ENCODE measurements around the gene CTSW. TPM values are rescaled to one million over a fixed set of nuclear protein-coding genes. Genes with fewer than 3 reads are reported as not detected.
A peak's percentile ranks its signal among the peaks of the same experiment; 100 is the strongest.

CTSW gene
- total and polyA plus RNA-seq, 2 of the 4 experiments (the other 2 are of a cell fraction): 0.07 to 0.18 TPM

GRCh38 chr11:65911682-65912568, 32.3 kb downstream of the CTSW start:
- ChIA-PET POLR2A (ENCODE audit: unreplicated experiment) (interaction anchor here (0.5 to 1.7 kb wide), 3 partner anchors 9 to 21 kb away, joined by 3 to 7 read pairs (median 6); partner anchors contain the start of gene CCDC85B), CTCF (interaction anchor here (1.2 kb wide), 1 partner anchor 22 kb away, joined by 3 read pairs; the partner anchor contains the start of gene CCDC85B)
- peaks cover 3% of the 10 kb centered on the region for H3K36me3 ChIP-seq (ENCODE audit: control insufficient read depth, insufficient read depth, low read length)
- peak overlapping the region; percentile 90 for H3K23ac ChIP-seq (ENCODE audit: low read depth, low read length)
- peak overlapping the region; percentile 100 for H2BK15ac ChIP-seq (ENCODE audit: low read depth, low read length)
- peak overlapping the region; percentile 94 for H3K56ac ChIP-seq (ENCODE audit: extremely low read depth, insufficient read depth, low read length)
- H4K5ac ChIP-seq (ENCODE audit: low read depth, low read length): peak overlapping the region; percentile 85
- peak overlapping the region; percentile 73 for H3K18ac ChIP-seq (ENCODE audit: low read depth, low read length)
- peaks cover 34% of the 10 kb centered on the region for H3K9me1 ChIP-seq (ENCODE audit: insufficient read depth, low read length)
- H2AFZ ChIP-seq (replicated peaks; ENCODE audit: low read length, poor library complexity): peak overlapping the region; percentile 68
- H3K14ac ChIP-seq (replicated peaks; ENCODE audit: low read depth, low read length): peak overlapping the region; percentile 95
- H2AK9ac ChIP-seq (replicated peaks; ENCODE audit: low read depth, low read length, poor library complexity): peak overlapping the region; percentile 95
- H2BK120ac ChIP-seq (ENCODE audit: low read depth, low read length): peak overlapping the region; percentile 100
- H3K4me1 ChIP-seq (ENCODE audit: control insufficient read depth, insufficient read depth, low read length): peaks cover 43% of the 10 kb centered on the region
- no peak overlapping the region for H3K4me3 ChIP-seq (ENCODE audit: insufficient read depth, low read depth, low read length)
- peak overlapping the region; percentile 88 for H3K27ac ChIP-seq (ENCODE audit: insufficient read depth, low read length)
- H4K20me1 ChIP-seq (ENCODE audit: insufficient read depth, low read length): no peaks in the 10 kb centered on the region
- ATAC-seq (ENCODE audit: low read depth) (peak; percentile 15), DNase-seq (peak; percentile 87)
- peak overlapping the region; percentile 98 for H2AK5ac ChIP-seq (ENCODE audit: low read depth, low read length)
- peak overlapping the region; percentile 93 for H2BK20ac ChIP-seq (ENCODE audit: low read depth, low read length)
- H3K79me1 ChIP-seq (ENCODE audit: low read depth in 1 of 2, low read length in 2 of 2): peaks cover 25 to 82% of the 10 kb centered on the region in 2 experiments; a peak in 3 of 4 replicates
- peak overlapping the region; percentile 58 for H3K9ac ChIP-seq (ENCODE audit: low read depth, low read length)
- no peaks in the 10 kb centered on the region for H3K27me3 ChIP-seq (ENCODE audit: control insufficient read depth, insufficient read depth, low read length)
- dilution Hi-C loops (cut with HindIII; ENCODE audit: low sequenced_read_pairs, unreplicated experiment): no loop called here
- H2BK5ac ChIP-seq (ENCODE audit: low read depth, low read length, poor library complexity, severe bottlenecking): peak overlapping the region; percentile 100
- peak overlapping the region; percentile 99 for H4K91ac ChIP-seq (ENCODE audit: insufficient read depth, low read depth, low read length)
- H4K8ac ChIP-seq (ENCODE audit: low read depth in 2 of 2, low read length in 2 of 2): peak overlapping the region; percentile 99
- H3K4ac ChIP-seq (ENCODE audit: low read depth, low read length): peak overlapping the region; percentile 100
- in situ Hi-C loops (cut with MboI; ENCODE audit: low sequenced_read_pairs): no loop called here
- H3K4me2 ChIP-seq (ENCODE audit: low read depth, low read length): peak overlapping the region; percentile 25; the same call in 1 of the 2 replicates
- BruUV-seq (replicated peaks): no TSS peak
- intact Hi-C loops (cut with micrococcal nuclease): loop anchor here (1.0 kb wide), 1 partner anchor 9 kb away; no protein-coding TSS in a partner anchor
- H3K9me3 ChIP-seq (ENCODE audit: control insufficient read depth, insufficient read depth, low read length): no peaks in the 10 kb centered on the region
- WGBS, 2 experiments (ENCODE audit: extremely low coverage in 2 of 2, insufficient read length in 1 of 2): 10% methylated on average over 7 of the region's 14 CpGs; no CpG with 5 or more reads in 1 of the 2 experiments
- peak; percentile 1; the same call in 1 of the 2 replicates for TF ChIP-seq FOS (IDR thresholded peaks at IDR 0.05; ENCODE audit: low read depth, low read length)
- peak; percentile 72; the same call in 1 of the 2 replicates for TF ChIP-seq MAZ (IDR thresholded peaks at IDR 0.05; ENCODE audit: borderline replicate concordance, low read depth, low read length)
- no peak for TF ChIP-seq RCOR1 (IDR thresholded peaks at IDR 0.05; ENCODE audit: insufficient replicate concordance, low read length)
- no peak for TF ChIP-seq BHLHE40 (IDR thresholded peaks at IDR 0.05; ENCODE audit: low read depth, low read length)
- TF ChIP-seq MAFK (IDR thresholded peaks at IDR 0.05; ENCODE audit: low read depth, low read length): no peak
- TF ChIP-seq CEBPB (IDR thresholded peaks at IDR 0.05; ENCODE audit: low read depth, low read length): no peak
- peak; percentile 29; the same call in 1 of the 2 replicates for TF ChIP-seq SMC3 (IDR thresholded peaks at IDR 0.05; ENCODE audit: low read depth, low read length)
- no peak for TF ChIP-seq ELK1 (IDR thresholded peaks at IDR 0.05; ENCODE audit: borderline replicate concordance, low read depth, low read length)
- TF ChIP-seq MXI1 (IDR thresholded peaks at IDR 0.05; ENCODE audit: borderline replicate concordance, low read depth, low read length): 0 out of 2 replicates have a peak, but pooled peaks have one; percentile 44
- TF ChIP-seq CHD1 (IDR thresholded peaks at IDR 0.05; ENCODE audit: low read depth, low read length): no peak
- TF ChIP-seq RFX5 (IDR thresholded peaks at IDR 0.05; ENCODE audit: low read depth, low read length): peak; percentile 88
- TF ChIP-seq, protein P1, sequence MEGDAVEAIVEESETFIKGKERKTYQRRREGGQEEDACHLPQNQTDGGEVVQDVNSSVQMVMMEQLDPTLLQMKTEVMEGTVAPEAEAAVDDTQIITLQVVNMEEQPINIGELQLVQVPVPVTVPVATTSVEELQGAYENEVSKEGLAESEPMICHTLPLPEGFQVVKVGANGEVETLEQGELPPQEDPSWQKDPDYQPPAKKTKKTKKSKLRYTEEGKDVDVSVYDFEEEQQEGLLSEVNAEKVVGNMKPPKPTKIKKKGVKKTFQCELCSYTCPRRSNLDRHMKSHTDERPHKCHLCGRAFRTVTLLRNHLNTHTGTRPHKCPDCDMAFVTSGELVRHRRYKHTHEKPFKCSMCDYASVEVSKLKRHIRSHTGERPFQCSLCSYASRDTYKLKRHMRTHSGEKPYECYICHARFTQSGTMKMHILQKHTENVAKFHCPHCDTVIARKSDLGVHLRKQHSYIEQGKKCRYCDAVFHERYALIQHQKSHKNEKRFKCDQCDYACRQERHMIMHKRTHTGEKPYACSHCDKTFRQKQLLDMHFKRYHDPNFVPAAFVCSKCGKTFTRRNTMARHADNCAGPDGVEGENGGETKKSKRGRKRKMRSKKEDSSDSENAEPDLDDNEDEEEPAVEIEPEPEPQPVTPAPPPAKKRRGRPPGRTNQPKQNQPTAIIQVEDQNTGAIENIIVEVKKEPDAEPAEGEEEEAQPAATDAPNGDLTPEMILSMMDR (conservative IDR thresholded peaks at IDR 0.05; ENCODE audit: low read depth, low read length): peak; percentile 46
- TF ChIP-seq POLR2A (IDR thresholded peaks at IDR 0.05; ENCODE audit: low read depth, low read length): peak; percentile 68
- no peak for TF ChIP-seq NFE2L2 (IDR thresholded peaks at IDR 0.05; ENCODE audit: low read depth, low read length)

Data from IMR-90 (cell line).